Measurements from ENCODE around the gene HOMER1. TPM values are rescaled to one million over a fixed set of nuclear protein-coding genes. Genes with fewer than 3 reads are reported as not detected.

Gene HOMER1
- total and polyA plus RNA-seq, 10 of the 15 experiments (the other 5 are each of a cell fraction or from before 2014, with no cell fraction given), result 0.96 to 22.0 (median 7.5) TPM

GRCh38 chr5:79480991-79481390 is 32.9 kb downstream of the HOMER1 start:
- DNase-seq (ENCODE audit: low read depth, low spot score) (no peak), ATAC-seq (no peak), FAIRE-seq (no peak)
- WGBS (ENCODE audit: insufficient coverage, insufficient replicate concordance, low lambda C conversion rate, missing lambda C conversion rate), result 98% methylated on average over 3 of the region's 3 CpGs
- no peak overlapping the region for H3K4me3 ChIP-seq
- ChIA-PET POLR2A (no interaction called here), CTCF (interaction anchor here (0.6 to 1.7 kb wide), 2 partner anchors 281 to 348 kb away, joined by 3 to 5 read pairs; no protein-coding TSS in a partner anchor), RAD21 (ENCODE audit: unreplicated experiment) (no interaction called here), SMC1A (ENCODE audit: uncharacterized antibody, unreplicated experiment) (no interaction called here)
- no peaks in the 10 kb centered on the region for H3K4me1 ChIP-seq (ENCODE audit: control insufficient read depth, insufficient read depth, low read length)
- no peaks in the 10 kb centered on the region for H3K27me3 ChIP-seq (replicated peaks in 1 of 2; ENCODE audit: control insufficient read depth in 2 of 2, insufficient read depth in 2 of 2, low read length in 1 of 2)
- H3K36me3 ChIP-seq (ENCODE audit: control insufficient read depth in 2 of 2, insufficient read depth in 2 of 2, low read length in 1 of 2), result no peaks in the 10 kb centered on the region
- H3K9ac ChIP-seq (ENCODE audit: control insufficient read depth, insufficient read depth, low read length), result no peak overlapping the region
- H3K4me2 ChIP-seq (ENCODE audit: control insufficient read depth, insufficient read depth), result no peak overlapping the region
- H4K20me1 ChIP-seq (ENCODE audit: control insufficient read depth, insufficient read depth), result no peaks in the 10 kb centered on the region
- BruUV-seq (replicated peaks), result no TSS peak
- H3K27ac ChIP-seq (ENCODE audit: control insufficient read depth, insufficient read depth), result no peak overlapping the region
- H3K9me3 ChIP-seq (replicated peaks; ENCODE audit: control insufficient read depth, insufficient read depth, low read length), result no peaks in the 10 kb centered on the region
- no peak overlapping the region for H2AFZ ChIP-seq (ENCODE audit: control insufficient read depth, low read depth, low read length)
- no peaks in the 10 kb centered on the region for H3K79me2 ChIP-seq (ENCODE audit: control insufficient read depth, insufficient read depth, low read length)
- intact Hi-C loops (cut with micrococcal nuclease; ENCODE audit: unreplicated experiment) (no loop called here), in situ Hi-C loops (cut with MboI) (no loop called here)
- no peak for TF ChIP-seq SP1 (IDR thresholded peaks at IDR 0.05; ENCODE audit: low read depth, low read length)
- no peak for TF ChIP-seq YBX1 (IDR thresholded peaks at IDR 0.05)
- no peak for TF ChIP-seq KAT2A (conservative IDR thresholded peaks at IDR 0.05; ENCODE audit: control insufficient read depth, low read depth, low read length)
- TF ChIP-seq MYC (IDR thresholded peaks at IDR 0.05; ENCODE audit: insufficient read depth, insufficient read length, insufficient replicate concordance, low read length, severe bottlenecking), result no peak
- no peak for TF ChIP-seq SIX5 (IDR thresholded peaks at IDR 0.05; ENCODE audit: low read depth, low read length, severe bottlenecking)
- TF ChIP-seq ZBTB4 (CRISPR knock-in tag; IDR thresholded peaks at IDR 0.05), result no peak
- TF ChIP-seq NFIC (IDR thresholded peaks at IDR 0.05; ENCODE audit: low read depth, low read length), result no peak
- no peak for TF ChIP-seq ZBTB11 (CRISPR knock-in tag; IDR thresholded peaks at IDR 0.05)
- no peak for TF ChIP-seq RAD21 (IDR thresholded peaks at IDR 0.05; ENCODE audit: insufficient read depth, low read depth, low read length)
- TF ChIP-seq JUND (IDR thresholded peaks at IDR 0.05; ENCODE audit: low read depth, low read length), result no peak
- no peak for TF ChIP-seq IKZF2 (IDR thresholded peaks at IDR 0.05)
- no peak for TF ChIP-seq YY1 (IDR thresholded peaks at IDR 0.05; ENCODE audit: low read depth, low read length)
- no peak for TF ChIP-seq CUX1 (IDR thresholded peaks at IDR 0.05; ENCODE audit: insufficient replicate concordance, low read depth, low read length)

All from GM12878 (cell line).